ENCODE results near the gene SLC25A22. TPM values are rescaled to one million over a fixed set of nuclear protein-coding genes. Genes with fewer than 3 reads are reported as not detected.

SLC25A22 gene
- total RNA-seq, 2 donors from 2014 or later: 10.7 to 16.9 TPM

GRCh38 chr11:770642-771616, 27.2 kb downstream of the SLC25A22 start:
- Histone ChIP-seq H3K36me3 (peaks cover 25% of the 10 kb centered on the region), H3K27me3 (replicated peaks; ENCODE audit: insufficient read depth) (no peaks in the 10 kb centered on the region)
- no peak for DNase-seq (ENCODE audit: low spot score)

DNA sequence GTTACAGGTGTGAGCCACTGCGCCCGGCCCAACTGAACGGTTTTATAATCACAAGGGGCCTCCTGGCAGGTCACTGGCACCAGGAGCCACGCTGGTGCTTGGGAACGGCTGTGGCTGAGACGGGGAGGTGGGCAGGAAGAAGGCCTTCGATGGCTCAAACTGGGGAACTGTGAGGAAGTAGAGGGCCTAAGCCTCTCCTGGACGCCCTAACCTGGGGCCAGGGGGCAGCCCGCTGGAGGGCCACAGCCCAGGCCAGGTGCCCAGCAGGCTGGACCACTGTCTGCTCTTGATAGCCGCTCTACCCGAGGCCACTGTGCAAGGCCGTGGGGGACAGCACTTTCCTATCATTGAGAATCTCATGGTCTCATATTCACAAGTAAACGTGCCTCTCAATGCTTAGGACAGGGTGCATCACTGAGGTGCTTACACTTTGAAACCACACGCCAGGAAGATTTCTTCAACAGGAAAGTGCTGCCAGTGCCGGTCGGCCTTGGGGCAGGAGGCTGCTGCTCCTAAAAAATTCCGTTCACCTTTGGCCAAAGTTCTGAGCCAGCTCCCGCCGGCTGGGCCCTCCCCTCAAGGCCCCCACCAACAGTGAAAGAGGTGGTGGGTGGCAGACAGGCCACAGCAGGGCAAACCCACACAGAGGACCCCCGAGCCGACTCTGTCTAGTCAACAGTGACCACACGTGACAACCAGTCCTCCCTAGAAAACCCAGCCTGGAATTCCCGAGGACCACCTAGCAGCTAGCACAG, 28.0 kb downstream of the SLC25A22 start:
- Histone ChIP-seq H3K4me3 (no peak overlapping the region), H3K27ac (no peak overlapping the region), H3K4me1 (ENCODE audit: control insufficient read depth in 1 of 2, low read depth in 2 of 2) (peaks cover 0 to 9% of the 10 kb centered on the region in 2 donors), H3K9me3 (no peaks in the 10 kb centered on the region), H3K27me3 (replicated peaks; ENCODE audit: insufficient read depth) (no peaks in the 10 kb centered on the region), H3K36me3 (peaks cover 25% of the 10 kb centered on the region)
- DNase-seq (ENCODE audit: low spot score) (no peak), ATAC-seq (ENCODE audit: insufficient number of reproducible peaks, low FRiP score, low read depth) (no peak)
- TF ChIP-seq, protein P1, sequence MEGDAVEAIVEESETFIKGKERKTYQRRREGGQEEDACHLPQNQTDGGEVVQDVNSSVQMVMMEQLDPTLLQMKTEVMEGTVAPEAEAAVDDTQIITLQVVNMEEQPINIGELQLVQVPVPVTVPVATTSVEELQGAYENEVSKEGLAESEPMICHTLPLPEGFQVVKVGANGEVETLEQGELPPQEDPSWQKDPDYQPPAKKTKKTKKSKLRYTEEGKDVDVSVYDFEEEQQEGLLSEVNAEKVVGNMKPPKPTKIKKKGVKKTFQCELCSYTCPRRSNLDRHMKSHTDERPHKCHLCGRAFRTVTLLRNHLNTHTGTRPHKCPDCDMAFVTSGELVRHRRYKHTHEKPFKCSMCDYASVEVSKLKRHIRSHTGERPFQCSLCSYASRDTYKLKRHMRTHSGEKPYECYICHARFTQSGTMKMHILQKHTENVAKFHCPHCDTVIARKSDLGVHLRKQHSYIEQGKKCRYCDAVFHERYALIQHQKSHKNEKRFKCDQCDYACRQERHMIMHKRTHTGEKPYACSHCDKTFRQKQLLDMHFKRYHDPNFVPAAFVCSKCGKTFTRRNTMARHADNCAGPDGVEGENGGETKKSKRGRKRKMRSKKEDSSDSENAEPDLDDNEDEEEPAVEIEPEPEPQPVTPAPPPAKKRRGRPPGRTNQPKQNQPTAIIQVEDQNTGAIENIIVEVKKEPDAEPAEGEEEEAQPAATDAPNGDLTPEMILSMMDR (IDR thresholded peaks at IDR 0.05): no peak

More at GRCh38 chr11:770642-771616, 27.2 kb downstream of the SLC25A22 start:
- peaks cover 4 to 17% of the 10 kb centered on the region in 2 donors for H3K4me1 ChIP-seq (ENCODE audit: control insufficient read depth in 1 of 2, low read depth in 2 of 2)
- no peak for ATAC-seq (ENCODE audit: insufficient number of reproducible peaks, low FRiP score, low read depth)
- H3K9me3 ChIP-seq: no peaks in the 10 kb centered on the region
- no peak overlapping the region for H3K4me3 ChIP-seq
- H3K27ac ChIP-seq: no peak overlapping the region
- TF ChIP-seq, protein P1 (IDR thresholded peaks at IDR 0.05): no peak

- peaks cover 38% of the 10 kb centered on the region for H3K36me3 ChIP-seq
- TF ChIP-seq, protein P1 (IDR thresholded peaks at IDR 0.05): no peak
- no peak for DNase-seq (ENCODE audit: low spot score)
Observed at GRCh38 chr11:767238-767637, 30.8 kb downstream of the SLC25A22 start.

GRCh38 chr11:766936-767210, 31.2 kb downstream of the SLC25A22 start:
- no peak for ATAC-seq (ENCODE audit: insufficient number of reproducible peaks, low FRiP score, low read depth)
- Histone ChIP-seq H3K36me3 (peaks cover 38% of the 10 kb centered on the region), H3K4me1 (ENCODE audit: control insufficient read depth in 1 of 2, low read depth in 2 of 2) (no peaks in the 10 kb centered on the region), H3K27me3 (replicated peaks; ENCODE audit: insufficient read depth) (no peaks in the 10 kb centered on the region), H3K27ac (no peak overlapping the region), H3K9me3 (no peaks in the 10 kb centered on the region), H3K4me3 (no peak overlapping the region)
- DNase-seq (ENCODE audit: low spot score): no peak
- TF ChIP-seq, protein P1 (IDR thresholded peaks at IDR 0.05): no peak

More at GRCh38 chr11:767238-767637, 30.8 kb downstream of the SLC25A22 start:
- Histone ChIP-seq H3K9me3 (no peaks in the 10 kb centered on the region), H3K27me3 (replicated peaks; ENCODE audit: insufficient read depth) (no peaks in the 10 kb centered on the region), H3K4me1 (ENCODE audit: control insufficient read depth in 1 of 2, low read depth in 2 of 2) (no peaks in the 10 kb centered on the region), H3K4me3 (no peak overlapping the region), H3K27ac (no peak overlapping the region)
- no peak for ATAC-seq (ENCODE audit: insufficient number of reproducible peaks, low FRiP score, low read depth)

Data from thoracic aorta (tissue), 2 donors.